NCI-H146 treated with DMSO at 0.1 percent for 48 hours (cell line): ENCODE data around the gene BRPF1.

Experiments
- DNase-seq: peaks from one replicate; lab custom pipeline; 2025; ENCODE audit not compliant: unreplicated experiment; lab: John Stamatoyannopoulos, UW

Gene BRPF1

GRCh38 chr3:9731206-9732079 is at the start of gene BRPF1:
Gene BRPF1 (plus strand): TSS chr3:9731735. CDS start chr3:9734141, 2,406 bp downstream.
- DNase-seq: peak; percentile 80

- DNase-seq: no peak
Measured at GRCh38 chr3:9682096-9682495, 49.4 kb upstream of the BRPF1 start.

- DNase-seq: no peak
Measured at GRCh38 chr3:9683426-9683825, 48.1 kb upstream of the BRPF1 start.

GRCh38 chr3:9685216-9686049 is 46.1 kb upstream of the BRPF1 start:
- no peak for DNase-seq

GRCh38 chr3:9686050-9686550 is 45.4 kb upstream of the BRPF1 start:
- DNase-seq: no peak

- DNase-seq: no peak
Measured at GRCh38 chr3:9686703-9687102, 44.8 kb upstream of the BRPF1 start.

GRCh38 chr3:9687514-9687913 is 44.0 kb upstream of the BRPF1 start:
- no peak for DNase-seq

- no peak for DNase-seq
Measured at GRCh38 chr3:9688961-9689360, 42.6 kb upstream of the BRPF1 start.

- DNase-seq: no peak
Measured at GRCh38 chr3:9689757-9690156, 41.8 kb upstream of the BRPF1 start.

- no peak for DNase-seq
Measured at GRCh38 chr3:9690451-9691450, 40.8 kb upstream of the BRPF1 start.

- no peak for DNase-seq
Measured at GRCh38 chr3:9691636-9692035, 39.9 kb upstream of the BRPF1 start.

- DNase-seq: no peak
Measured at GRCh38 chr3:9692416-9692815, 39.1 kb upstream of the BRPF1 start.

- no peak for DNase-seq
Measured at GRCh38 chr3:9695345-9695744, 36.2 kb upstream of the BRPF1 start.

- no peak for DNase-seq
Measured at GRCh38 chr3:9695746-9696145, 35.8 kb upstream of the BRPF1 start.

- no peak for DNase-seq
Measured at GRCh38 chr3:9696480-9697220, 34.9 kb upstream of the BRPF1 start.

- no peak for DNase-seq
Measured at GRCh38 chr3:9697892-9698291, 33.6 kb upstream of the BRPF1 start.

GRCh38 chr3:9698293-9698692 is 33.2 kb upstream of the BRPF1 start:
- no peak for DNase-seq

- DNase-seq: no peak
Measured at GRCh38 chr3:9700536-9700935, 31.0 kb upstream of the BRPF1 start.

GRCh38 chr3:9701006-9701405 is 30.5 kb upstream of the BRPF1 start:
- DNase-seq: no peak

- no peak for DNase-seq
Measured at GRCh38 chr3:9701711-9702110, 29.8 kb upstream of the BRPF1 start.
